NT2/D1 (cell line): Measurements from ENCODE around the gene FMN1.

Experiments used
- SUZ12 ChIP-seq: IDR thresholded peaks from 2 replicates; pipeline ENCODE4 v1.6.1; 2011; ENCODE audit not compliant: insufficient read length, insufficient read depth; ENCODE audit errors: extremely low read depth
- ZNF274 ChIP-seq: IDR thresholded peaks from 2 replicates; pipeline ENCODE4 v1.6.1; 2011; ENCODE audit warnings: mild to moderate bottlenecking, low read depth, low read length

- no peak for TF ChIP-seq ZNF274
- no peak for TF ChIP-seq SUZ12
Observed at GRCh38 chr15:32843219-32843815, 351.2 kb downstream of the FMN1 start.
